CD8-positive, alpha-beta memory T cell (primary cell): Measurements from ENCODE around the gene LAMC1. TPM values are rescaled to one million over a fixed set of nuclear protein-coding genes. Genes with fewer than 3 reads are reported as not detected.

Experiments used
- CTCF ChIA-PET: fragments of 350-600 bp; sonication (Branson Sonifier 250); formaldehyde crosslinking; loops from one replicate; lab custom pipeline; 2021; ENCODE audit warnings: antibody characterized with exemption; lab: Charles Lee
- POLR2A ChIA-PET: fragments of 350-600 bp; sonication (Branson Sonifier 250); formaldehyde crosslinking; loops from one replicate; lab custom pipeline; 2021; ENCODE audit warnings: antibody characterized with exemption; lab: Charles Lee
- DNase-seq, 5 donors: peaks; one replicate each; pipeline versions ENCODE4 v3.0.0 to v3.0.0-alpha.2; 2020 to 2022; ENCODE audit warnings: mixed read lengths in 1 of 5
- H3K27ac ChIP-seq: one replicate; pipeline ENCODE4 v1.7.0; 2013; ENCODE audit warnings: low read depth, mild to moderate bottlenecking, low read length, moderate library complexity
- H3K27me3 ChIP-seq: 2 replicates; pipeline ENCODE4 v1.7.0; 2013; ENCODE audit warnings: low read length, mild to moderate bottlenecking; ENCODE audit not compliant: insufficient read depth, poor library complexity, severe bottlenecking
- H3K36me3 ChIP-seq: 2 replicates; pipeline ENCODE4 v1.7.0; 2013; ENCODE audit warnings: mild to moderate bottlenecking, low read length, moderate library complexity; ENCODE audit not compliant: insufficient read depth
- H3K4me1 ChIP-seq: 2 replicates; pipeline ENCODE4 v1.7.0; 2013; ENCODE audit warnings: mild to moderate bottlenecking, low read length, moderate library complexity; ENCODE audit not compliant: insufficient read depth
- H3K4me3 ChIP-seq: 2 replicates; pipeline ENCODE4 v1.7.0; 2013; ENCODE audit warnings: mild to moderate bottlenecking, low read length
- H3K9me3 ChIP-seq: 2 replicates; pipeline ENCODE4 v1.7.0; 2013; ENCODE audit warnings: mild to moderate bottlenecking, low read length
- H3K27ac Mint-ChIP-seq, 8 donors: one replicate each; pipeline ENCODE4 v1.8.0; 2020 to 2021; ENCODE audit warnings: mixed read lengths in 8 of 8, mild to moderate bottlenecking in 6 of 8, inconsistent platforms in 3 of 8, moderate library complexity in 3 of 8
- H3K27me3 Mint-ChIP-seq, 2 donors: one replicate each; pipeline ENCODE4 v1.8.0; 2020 to 2021; ENCODE audit warnings: mixed read lengths in 2 of 2, mild to moderate bottlenecking in 1 of 2, moderate library complexity in 1 of 2
- H3K36me3 Mint-ChIP-seq, 3 donors: one replicate each; pipeline ENCODE4 v1.8.0; 2020 to 2021; ENCODE audit warnings: mixed read lengths in 3 of 3, inconsistent platforms in 1 of 3, mild to moderate bottlenecking in 1 of 3
- H3K4me1 Mint-ChIP-seq, 3 donors: one replicate each; pipeline ENCODE4 v1.8.0; 2020 to 2021; ENCODE audit warnings: mixed read lengths in 3 of 3, inconsistent platforms in 1 of 3, mild to moderate bottlenecking in 1 of 3
- H3K4me3 Mint-ChIP-seq, 7 donors: one replicate each; pipeline ENCODE4 v1.8.0; 2020 to 2021; ENCODE audit warnings: mixed read lengths in 7 of 7, mild to moderate bottlenecking in 6 of 7, moderate library complexity in 4 of 7, inconsistent platforms in 2 of 7
- H3K9me3 Mint-ChIP-seq, 5 donors: one replicate each; pipeline ENCODE4 v1.8.0; 2020 to 2022; ENCODE audit warnings: mixed read lengths in 5 of 5, mild to moderate bottlenecking in 3 of 5, moderate library complexity in 2 of 5, inconsistent platforms in 1 of 5
- polyA plus RNA-seq: library from polyadenylated mRNA; unstranded; fragments of 300-500 nt; fragmentation: Illumina TruSeq; gene quantifications from one replicate; pipeline ENCODE4 v1.2.3, GENCODE V29; 2021
- total RNA-seq, 2 experiments: library from RNA; stranded (reverse); gene quantifications; one replicate each; pipeline ENCODE4 v1.2.3, GENCODE V29; 2021

The LAMC1 gene
- total and polyA plus RNA-seq, 3 experiments from 2014 or later = 0.33 to 0.58 TPM; not detected in 1

DNA sequence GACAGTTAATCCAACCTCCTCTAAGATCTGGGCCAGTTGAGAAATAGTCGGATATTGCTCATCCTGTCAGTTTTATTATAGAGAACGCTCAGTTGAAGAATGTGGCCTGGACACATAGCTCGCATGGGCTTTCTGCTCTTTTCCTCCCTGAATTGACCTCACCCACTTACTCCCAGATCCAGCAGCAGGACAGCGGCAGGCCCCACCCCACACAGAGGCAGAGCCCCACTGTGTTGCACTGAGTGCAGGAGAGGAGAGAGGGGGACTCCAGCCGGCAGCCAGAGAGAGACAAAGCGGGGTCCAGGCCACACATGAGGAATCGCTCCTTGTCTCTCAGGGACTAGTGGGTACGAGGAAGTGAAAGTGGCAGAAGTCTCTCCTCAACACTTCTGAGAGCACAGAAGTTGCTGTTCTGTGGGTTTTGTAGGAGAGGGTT lies 78.6 kb downstream of the LAMC1 start:
- Mint-ChIP-seq H3K4me3 (no peak overlapping the region), H3K27ac (no peak overlapping the region), H3K4me1 (no peaks in the 10 kb centered on the region), H3K27me3 (peaks cover 2 to 27% of the 10 kb centered on the region in 2 donors), H3K36me3 (no peaks in the 10 kb centered on the region), H3K9me3 (peaks cover 0 to 2% (median 0%) of the 10 kb centered on the region in 5 donors)
- Histone ChIP-seq H3K4me3 (no peak overlapping the region), H3K27me3 (no peaks in the 10 kb centered on the region), H3K4me1 (no peaks in the 10 kb centered on the region), H3K27ac (no peak overlapping the region), H3K36me3 (no peaks in the 10 kb centered on the region), H3K9me3 (no peaks in the 10 kb centered on the region)
- ChIA-PET POLR2A (no interaction called here), CTCF (no interaction called here)
- DNase-seq = no peak

DNA sequence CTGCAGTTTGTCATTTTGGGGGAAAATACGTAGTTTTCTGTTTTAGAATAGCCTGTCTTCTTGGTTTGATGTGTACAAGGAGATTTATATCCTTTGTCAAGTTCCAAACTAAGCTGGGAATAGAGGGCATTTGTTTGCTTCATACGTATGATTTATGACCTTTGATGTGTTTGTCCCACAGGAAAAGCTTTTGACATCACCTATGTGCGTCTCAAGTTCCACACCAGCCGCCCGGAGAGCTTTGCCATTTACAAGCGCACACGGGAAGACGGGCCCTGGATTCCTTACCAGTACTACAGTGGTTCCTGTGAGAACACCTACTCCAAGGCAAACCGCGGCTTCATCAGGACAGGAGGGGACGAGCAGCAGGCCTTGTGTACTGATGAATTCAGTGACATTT lies 79.9 kb downstream of the LAMC1 start:
- H3K4me1 ChIP-seq = no peaks in the 10 kb centered on the region
- H3K36me3 Mint-ChIP-seq = no peaks in the 10 kb centered on the region
- no peak for DNase-seq
- no peak overlapping the region for H3K27ac Mint-ChIP-seq
- no peak overlapping the region for H3K4me3 ChIP-seq
- CTCF ChIA-PET = no interaction called here
- no peaks in the 10 kb centered on the region for H3K9me3 ChIP-seq
- H3K4me1 Mint-ChIP-seq = no peaks in the 10 kb centered on the region
- POLR2A ChIA-PET = no interaction called here
- no peaks in the 10 kb centered on the region for H3K36me3 ChIP-seq
- H3K27me3 ChIP-seq = no peaks in the 10 kb centered on the region
- no peak overlapping the region for H3K27ac ChIP-seq
- H3K9me3 Mint-ChIP-seq = peaks cover 0 to 3% (median 0%) of the 10 kb centered on the region in 5 donors
- H3K27me3 Mint-ChIP-seq = peaks cover 6 to 27% of the 10 kb centered on the region in 2 donors
- no peak overlapping the region for H3K4me3 Mint-ChIP-seq

DNA sequence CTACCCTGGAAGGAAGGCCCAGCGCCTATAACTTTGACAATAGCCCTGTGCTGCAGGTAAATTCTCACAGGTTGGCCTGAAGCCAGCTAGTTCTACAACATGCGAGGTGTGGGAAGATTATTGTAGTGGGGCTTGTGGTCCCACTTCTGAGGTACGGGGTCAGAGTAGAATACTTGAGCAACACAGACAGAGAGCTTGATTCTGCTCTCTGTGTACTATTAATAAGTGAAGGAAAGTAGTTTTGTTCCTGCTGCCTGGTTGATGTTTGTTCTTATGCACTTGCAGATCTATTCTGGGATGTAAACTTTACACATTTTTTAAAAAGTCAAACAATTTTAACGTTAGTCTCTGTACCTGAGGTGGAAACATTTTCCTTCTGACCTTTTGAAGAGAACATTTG lies 80.4 kb downstream of the LAMC1 start:
- no peaks in the 10 kb centered on the region for H3K36me3 Mint-ChIP-seq
- H3K4me3 Mint-ChIP-seq = no peak overlapping the region
- H3K27ac ChIP-seq = no peak overlapping the region
- H3K9me3 Mint-ChIP-seq = peaks cover 0 to 3% (median 0%) of the 10 kb centered on the region in 5 donors
- no peak overlapping the region for H3K4me3 ChIP-seq
- no peaks in the 10 kb centered on the region for H3K27me3 ChIP-seq
- peaks cover 6 to 27% of the 10 kb centered on the region in 2 donors for H3K27me3 Mint-ChIP-seq
- CTCF ChIA-PET = no interaction called here
- POLR2A ChIA-PET = no interaction called here
- H3K27ac Mint-ChIP-seq = no peak overlapping the region
- no peak for DNase-seq
- H3K4me1 Mint-ChIP-seq = no peaks in the 10 kb centered on the region
- H3K9me3 ChIP-seq = no peaks in the 10 kb centered on the region
- no peaks in the 10 kb centered on the region for H3K4me1 ChIP-seq
- no peaks in the 10 kb centered on the region for H3K36me3 ChIP-seq

DNA sequence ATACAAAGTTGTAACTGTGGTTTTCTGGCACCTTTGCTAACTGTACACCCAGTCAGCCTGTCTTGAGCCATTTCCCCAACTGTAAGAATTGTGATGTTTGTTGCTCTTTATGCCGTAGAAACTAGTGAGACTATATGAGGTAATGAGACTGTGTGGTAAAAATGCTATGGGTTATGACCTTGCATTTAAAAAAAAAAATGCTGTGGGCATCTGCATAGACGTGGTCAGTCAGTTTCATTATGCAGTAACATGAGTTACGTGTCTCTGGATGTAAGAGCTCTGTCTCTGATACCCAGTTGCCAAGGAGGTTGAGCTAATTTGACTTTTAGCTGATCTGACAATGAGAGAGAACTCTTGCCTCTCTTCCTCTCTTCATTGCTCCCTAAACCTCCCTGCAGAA lies 82.2 kb downstream of the LAMC1 start:
- H3K27ac Mint-ChIP-seq = no peak overlapping the region

DNA sequence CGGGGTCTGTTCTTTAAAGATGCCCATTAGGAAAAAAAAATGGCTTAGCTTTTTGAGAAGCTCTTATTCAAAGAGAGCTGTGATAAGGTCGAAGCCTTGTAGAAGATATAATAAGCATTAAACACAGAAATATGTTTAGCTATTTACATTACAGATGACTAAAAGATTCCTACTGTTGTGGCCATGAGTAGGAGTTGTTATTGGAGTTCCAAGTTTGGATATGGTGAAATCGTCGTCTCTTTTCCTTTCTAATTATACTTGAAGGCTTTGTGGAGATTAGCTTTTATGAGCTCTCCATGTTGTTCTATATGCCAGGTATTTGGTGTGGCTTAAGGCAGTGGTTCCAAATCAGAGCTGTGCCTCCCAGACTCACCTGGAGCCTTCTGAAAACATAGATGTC lies 82.9 kb downstream of the LAMC1 start:
- POLR2A ChIA-PET = interaction anchor here (0.7 kb wide), 1 partner anchor 1363 kb away, joined by 3 read pairs; no protein-coding TSS in a partner anchor
- Histone ChIP-seq H3K27ac (no peak overlapping the region), H3K9me3 (no peaks in the 10 kb centered on the region), H3K4me3 (no peak overlapping the region), H3K4me1 (no peaks in the 10 kb centered on the region), H3K27me3 (no peaks in the 10 kb centered on the region), H3K36me3 (no peaks in the 10 kb centered on the region)
- no peak overlapping the region for H3K4me3 Mint-ChIP-seq
- H3K27ac Mint-ChIP-seq = no peak overlapping the region
- CTCF ChIA-PET = no interaction called here
- no peak for DNase-seq
- peaks cover 6 to 27% of the 10 kb centered on the region in 2 donors for H3K27me3 Mint-ChIP-seq
- no peaks in the 10 kb centered on the region for H3K4me1 Mint-ChIP-seq
- no peaks in the 10 kb centered on the region for H3K36me3 Mint-ChIP-seq
- peaks cover 0 to 3% (median 0%) of the 10 kb centered on the region in 5 donors for H3K9me3 Mint-ChIP-seq

More for the DNA sequence above, 82.2 kb downstream of the LAMC1 start:
- H3K36me3 Mint-ChIP-seq = no peaks in the 10 kb centered on the region
- peaks cover 6 to 27% of the 10 kb centered on the region in 2 donors for H3K27me3 Mint-ChIP-seq
- Histone ChIP-seq H3K4me1 (no peaks in the 10 kb centered on the region), H3K27ac (no peak overlapping the region), H3K27me3 (no peaks in the 10 kb centered on the region), H3K4me3 (no peak overlapping the region), H3K36me3 (no peaks in the 10 kb centered on the region), H3K9me3 (no peaks in the 10 kb centered on the region)
- ChIA-PET CTCF (no interaction called here), POLR2A (interaction anchor here (0.7 kb wide), 1 partner anchor 1364 kb away, joined by 3 read pairs; no protein-coding TSS in a partner anchor)
- H3K9me3 Mint-ChIP-seq = peaks cover 0 to 3% (median 0%) of the 10 kb centered on the region in 5 donors
- H3K4me3 Mint-ChIP-seq = no peak overlapping the region
- DNase-seq = no peak
- H3K4me1 Mint-ChIP-seq = no peaks in the 10 kb centered on the region

DNA sequence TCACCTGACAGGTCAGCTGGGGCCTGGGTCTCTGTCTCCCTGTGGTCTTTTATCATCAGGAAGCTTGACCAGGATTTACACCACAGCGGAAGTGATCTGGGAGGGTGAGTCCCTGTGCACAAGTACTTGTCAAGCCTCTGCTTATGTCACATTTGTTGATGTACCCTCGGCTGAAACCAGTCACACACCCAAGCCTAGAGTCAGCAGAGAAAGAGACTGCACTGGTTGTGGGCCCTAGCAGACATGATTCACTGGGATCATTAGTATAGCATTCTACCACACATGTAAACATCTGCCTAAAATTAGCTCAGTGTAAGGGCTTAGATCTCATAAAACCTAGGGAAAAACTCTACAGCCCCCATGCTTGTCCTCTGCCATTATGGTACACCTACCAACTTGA lies 83.5 kb downstream of the LAMC1 start:
- Histone ChIP-seq H3K9me3 (no peaks in the 10 kb centered on the region), H3K36me3 (no peaks in the 10 kb centered on the region), H3K4me1 (no peaks in the 10 kb centered on the region), H3K27me3 (no peaks in the 10 kb centered on the region), H3K4me3 (no peak overlapping the region), H3K27ac (no peak overlapping the region)
- no peak overlapping the region for H3K4me3 Mint-ChIP-seq
- H3K4me1 Mint-ChIP-seq = no peaks in the 10 kb centered on the region
- no peak overlapping the region for H3K27ac Mint-ChIP-seq
- no peaks in the 10 kb centered on the region for H3K36me3 Mint-ChIP-seq
- CTCF ChIA-PET = no interaction called here
- H3K9me3 Mint-ChIP-seq = peaks cover 0 to 3% (median 0%) of the 10 kb centered on the region in 5 donors
- POLR2A ChIA-PET = no interaction called here
- no peak for DNase-seq
- H3K27me3 Mint-ChIP-seq = peaks cover 6 to 23% of the 10 kb centered on the region in 2 donors

DNA sequence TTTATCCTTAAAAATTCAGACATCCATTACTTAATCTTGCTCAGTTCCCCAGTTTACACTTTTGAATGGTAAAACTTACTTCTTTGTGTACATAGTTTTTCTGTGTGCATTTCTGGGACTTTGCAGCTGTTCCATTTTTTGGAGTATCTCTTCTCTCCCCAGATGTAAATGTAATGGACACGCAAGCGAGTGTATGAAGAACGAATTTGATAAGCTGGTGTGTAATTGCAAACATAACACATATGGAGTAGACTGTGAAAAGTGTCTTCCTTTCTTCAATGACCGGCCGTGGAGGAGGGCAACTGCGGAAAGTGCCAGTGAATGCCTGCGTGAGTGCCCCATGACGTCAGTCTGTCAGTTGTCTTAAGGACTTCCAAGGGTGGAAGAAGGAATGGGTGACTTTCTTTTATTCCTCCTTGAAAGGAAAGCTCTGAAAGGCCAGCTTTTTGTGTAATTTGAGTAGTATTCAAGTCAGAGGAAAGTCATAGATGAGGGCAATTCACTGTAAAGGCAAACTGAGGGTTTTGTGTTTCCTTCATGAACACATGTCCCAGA lies 87.2 kb downstream of the LAMC1 start:
- POLR2A ChIA-PET = no interaction called here
- H3K4me3 ChIP-seq = no peak overlapping the region
- Mint-ChIP-seq H3K27ac (no peak overlapping the region), H3K4me3 (no peak overlapping the region), H3K36me3 (no peaks in the 10 kb centered on the region), H3K9me3 (peaks cover 0 to 3% (median 0%) of the 10 kb centered on the region in 5 donors), H3K4me1 (no peaks in the 10 kb centered on the region), H3K27me3 (peaks cover 4 to 5% of the 10 kb centered on the region in 2 donors)
- CTCF ChIA-PET = no interaction called here
- H3K36me3 ChIP-seq = no peaks in the 10 kb centered on the region
- H3K27me3 ChIP-seq = no peaks in the 10 kb centered on the region
- DNase-seq = no peak
- H3K4me1 ChIP-seq = no peaks in the 10 kb centered on the region
- H3K9me3 ChIP-seq = no peaks in the 10 kb centered on the region
- H3K27ac ChIP-seq = no peak overlapping the region

DNA sequence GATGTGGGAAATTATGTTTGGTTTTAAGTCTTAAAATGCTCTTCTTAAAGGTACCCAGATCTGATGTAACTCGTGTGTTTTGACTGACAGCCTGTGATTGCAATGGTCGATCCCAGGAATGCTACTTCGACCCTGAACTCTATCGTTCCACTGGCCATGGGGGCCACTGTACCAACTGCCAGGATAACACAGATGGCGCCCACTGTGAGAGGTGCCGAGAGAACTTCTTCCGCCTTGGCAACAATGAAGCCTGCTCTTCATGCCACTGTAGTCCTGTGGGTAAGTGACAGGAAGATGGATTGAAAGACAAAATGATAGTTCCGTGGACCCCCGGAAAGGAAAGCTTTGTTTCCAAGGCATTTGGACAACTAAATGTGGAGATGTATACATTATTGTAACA lies 91.2 kb downstream of the LAMC1 start:
- Mint-ChIP-seq H3K4me3 (no peak overlapping the region), H3K27ac (no peak overlapping the region), H3K4me1 (no peaks in the 10 kb centered on the region), H3K27me3 (peaks cover 1 to 2% of the 10 kb centered on the region in 2 donors), H3K9me3 (no peaks in the 10 kb centered on the region), H3K36me3 (no peaks in the 10 kb centered on the region)
- H3K27me3 ChIP-seq = no peaks in the 10 kb centered on the region
- no peak overlapping the region for H3K27ac ChIP-seq
- no peak for DNase-seq
- H3K4me1 ChIP-seq = no peaks in the 10 kb centered on the region
- H3K36me3 ChIP-seq = no peaks in the 10 kb centered on the region
- POLR2A ChIA-PET = no interaction called here
- no peaks in the 10 kb centered on the region for H3K9me3 ChIP-seq
- no peak overlapping the region for H3K4me3 ChIP-seq
- CTCF ChIA-PET = no interaction called here
